ENCODE results near the gene PARL. TPM values are rescaled to one million over a fixed set of nuclear protein-coding genes. Genes with fewer than 3 reads are reported as not detected.

PARL gene
- total and polyA plus RNA-seq, 2 of the 8 experiments (the other 6 are each of a cell fraction or from before 2014, with no cell fraction given) = 62.7 to 85.0 TPM

DNA sequence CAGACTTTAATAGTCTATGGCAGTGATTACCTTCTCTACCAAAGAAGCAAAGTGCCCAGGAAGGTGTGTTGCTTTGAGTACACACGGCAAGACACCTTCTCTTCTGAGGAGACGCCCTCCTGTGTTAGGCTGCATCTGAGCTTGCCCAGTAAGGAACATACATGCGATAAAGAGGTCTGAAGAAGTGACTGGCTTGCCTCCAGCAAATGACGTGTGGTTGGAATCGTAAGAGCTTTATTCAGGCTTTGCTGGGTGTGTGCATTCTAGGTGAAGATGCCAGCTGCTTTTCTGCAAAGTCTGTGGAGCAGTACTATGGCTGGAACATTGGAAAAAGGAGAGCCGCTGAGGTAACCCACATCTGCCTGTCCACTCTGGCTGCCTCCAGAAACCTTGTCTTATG, 81.7 kb downstream of the PARL start:
- no peak overlapping the region for H2AFZ ChIP-seq (ENCODE audit: low read length)
- no peak overlapping the region for H4K5ac ChIP-seq (ENCODE audit: insufficient read length, low read depth, low read length)
- H3K36me3 ChIP-seq (ENCODE audit: control insufficient read depth in 2 of 4, insufficient read depth in 4 of 4, low read length in 3 of 4) = peaks cover 54 to 90% (median 83%) of the 10 kb centered on the region in 4 experiments
- H3K9me3 ChIP-seq (ENCODE audit: insufficient read depth in 2 of 2, low read depth in 1 of 2, low read length in 1 of 2) = no peaks in the 10 kb centered on the region
- POLR2A ChIA-PET (ENCODE audit: partially characterized antibody) = no interaction called here
- peaks cover 2% of the 10 kb centered on the region; the same call in 1 of the 2 replicates for H3K79me1 ChIP-seq (ENCODE audit: low read depth, low read length)
- H3K79me2 ChIP-seq (ENCODE audit: control insufficient read depth in 1 of 2, insufficient read depth in 2 of 2, low read length in 2 of 2) = no peaks in the 10 kb centered on the region
- no peak overlapping the region for H3K18ac ChIP-seq (ENCODE audit: extremely low read depth, low read length)
- H2BK120ac ChIP-seq (replicated peaks; ENCODE audit: low read depth, low read length) = no peak overlapping the region
- H3K56ac ChIP-seq (replicated peaks; ENCODE audit: insufficient read length, low read depth, low read length) = no peak overlapping the region
- H4K20me1 ChIP-seq (replicated peaks in 1 of 2; ENCODE audit: control insufficient read depth in 1 of 2, insufficient read depth in 2 of 2, low read length in 2 of 2) = peaks cover 5 to 8% of the 10 kb centered on the region in 2 experiments
- no peak overlapping the region for H2BK15ac ChIP-seq (ENCODE audit: low read length)
- no peak overlapping the region for H2AK5ac ChIP-seq (ENCODE audit: low read depth, low read length)
- no peak overlapping the region for H2BK5ac ChIP-seq (ENCODE audit: low read depth, low read length)
- H3K27ac ChIP-seq (ENCODE audit: low read depth, low read length) = no peak overlapping the region
- H3K14ac ChIP-seq (ENCODE audit: insufficient read length) = no peak overlapping the region
- H3K4ac ChIP-seq (replicated peaks; ENCODE audit: insufficient read length, low read depth, low read length) = no peak overlapping the region
- H3K4me1 ChIP-seq (replicated peaks in 1 of 4; ENCODE audit: control insufficient read depth in 3 of 4, insufficient read depth in 4 of 4, low read length in 3 of 4) = no peaks in the 10 kb centered on the region
- no peak overlapping the region for H2BK12ac ChIP-seq (ENCODE audit: low read depth, low read length)
- H4K91ac ChIP-seq (replicated peaks; ENCODE audit: insufficient read length, low read length) = no peak overlapping the region
- H2BK20ac ChIP-seq (ENCODE audit: low read length) = no peak overlapping the region
- H3K4me3 ChIP-seq (ENCODE audit: extremely low read depth in 1 of 4, insufficient read depth in 2 of 4, low read depth in 3 of 4, low read length in 4 of 4) = no peak overlapping the region
- no peaks in the 10 kb centered on the region for H3K23me2 ChIP-seq (ENCODE audit: low read depth, low read length)
- CTCF ChIA-PET (ENCODE audit: partially characterized antibody) = interaction anchor here (1.0 kb wide), 1 partner anchor 10 kb away, joined by 3 read pairs; no protein-coding TSS in a partner anchor
- H4K8ac ChIP-seq (ENCODE audit: extremely low read depth, insufficient read depth, low read length) = no peak overlapping the region
- DNase-seq (ENCODE audit: low read depth in 1 of 2, low spot score in 2 of 2) (no peak), FAIRE-seq (no peak)
- H3K9ac ChIP-seq (replicated peaks in 1 of 4; ENCODE audit: extremely low read depth in 1 of 4, low read depth in 3 of 4, low read length in 3 of 4) = no peak overlapping the region; a peak in 1 of 7 replicates
- WGBS, 2 experiments (ENCODE audit: extremely low coverage in 1 of 2, insufficient coverage in 1 of 2, insufficient read length in 1 of 2, insufficient replicate concordance in 2 of 2, low coverage in 1 of 2, low lambda C conversion rate in 2 of 2, missing lambda C conversion rate in 1 of 2) = 85% methylated on average over 6 of the region's 6 CpGs; no CpG with 5 or more reads in 1 of the 2 experiments
- TF ChIP-seq GABPA (IDR thresholded peaks at IDR 0.05; ENCODE audit: borderline replicate concordance, insufficient read depth, low read length) (no peak), TAF1 (IDR thresholded peaks at IDR 0.05; ENCODE audit: low read depth, low read length) (no peak), FOSL1 (IDR thresholded peaks at IDR 0.05; ENCODE audit: insufficient read depth, low read depth, low read length) (no peak)
- no peak overlapping the region for H3K4me2 ChIP-seq (ENCODE audit: insufficient read depth in 1 of 2, low read depth in 2 of 2, low read length in 2 of 2)
- no peak overlapping the region for H3K23ac ChIP-seq (ENCODE audit: insufficient read length)
- H3K27me3 ChIP-seq (replicated peaks in 1 of 4; ENCODE audit: control insufficient read depth in 3 of 4, extremely low read depth in 1 of 4, insufficient read depth in 3 of 4, low read length in 3 of 4) = no peaks in the 10 kb centered on the region

All from H1 (cell line).